HL-60/S4 (cell line): Measurements from ENCODE around the gene TMEM25.
"Not testable (repeated sequence)": the region's sequence is repeated elsewhere in the genome, so short reads cannot be mapped to it uniquely, and the experiment has no call there.

Source experiments
- in situ Hi-C: fragments of 300-500 bp; cut with MboI; formaldehyde crosslinking; loops from 2 replicates; pipeline ENCODE4 v1.14.3; 2022; ENCODE audit warnings: low sequenced_read_pairs

Gene TMEM25

GRCh38 chr11:118574636-118575035, 43.6 kb downstream of the TMEM25 start:
- in situ Hi-C loops, result no loop called here

DNA sequence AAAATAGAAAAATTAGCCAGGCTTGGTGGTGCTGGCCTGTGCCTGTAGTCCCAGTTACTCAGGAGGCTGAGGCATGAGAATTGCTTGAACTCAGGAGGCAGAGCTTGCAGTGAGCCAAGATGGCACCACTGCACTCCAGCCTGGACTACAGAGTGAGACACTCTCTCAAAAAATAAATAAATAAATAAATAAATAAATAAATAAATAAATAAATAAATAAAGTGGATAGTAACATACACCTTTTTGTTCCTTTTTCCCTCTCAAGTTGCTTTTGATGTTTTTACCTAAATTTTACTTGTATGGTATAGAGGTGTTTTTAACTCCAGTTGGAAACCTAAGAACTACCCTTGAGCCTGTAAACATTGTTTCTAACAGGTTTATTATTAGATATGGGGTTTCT, 47.0 kb downstream of the TMEM25 start:
- in situ Hi-C loops, result not testable (repeated sequence)

DNA sequence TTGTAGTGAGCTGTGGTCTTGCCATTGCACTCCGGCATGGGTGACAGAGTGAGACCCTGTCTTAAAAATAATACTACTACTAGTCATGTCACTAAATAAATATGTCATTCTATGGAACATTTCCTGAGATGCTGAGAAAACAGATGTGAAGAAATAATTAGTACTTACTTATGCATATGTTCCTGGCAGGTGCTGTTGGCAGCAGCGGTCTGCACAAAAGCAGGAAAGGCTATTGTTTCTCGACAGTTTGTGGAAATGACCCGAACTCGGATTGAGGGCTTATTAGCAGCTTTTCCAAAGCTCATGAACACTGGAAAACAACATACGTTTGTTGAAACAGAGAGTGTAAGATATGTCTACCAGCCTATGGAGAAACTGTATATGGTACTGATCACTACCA, 50.1 kb downstream of the TMEM25 start:
- in situ Hi-C loops, result no loop called here
